Upper lobe of left lung (tissue), 4 donors: Measurements from ENCODE around the gene PIK3CD.

Experiments
- EP300 ChIP-seq, 4 donors: sonication (generic); formaldehyde crosslinking; IDR thresholded peaks; one replicate each; pipeline ENCODE4 v1.5.1; 2017; ENCODE audit warnings: antibody characterized with exemption in 4 of 4, control low read depth in 2 of 4
- TF ChIP-seq, protein P1 (sequence below), 6 experiments: fragments of 450-650 bp in 4 of 6; fragments of 200-600 bp in 2 of 6; sonication (generic) in 2 of 6; IDR thresholded peaks; one replicate each; pipeline ENCODE4 v1.5.1; 2016 to 2019; ENCODE audit warnings: antibody characterized with exemption in 6 of 6

DNA sequence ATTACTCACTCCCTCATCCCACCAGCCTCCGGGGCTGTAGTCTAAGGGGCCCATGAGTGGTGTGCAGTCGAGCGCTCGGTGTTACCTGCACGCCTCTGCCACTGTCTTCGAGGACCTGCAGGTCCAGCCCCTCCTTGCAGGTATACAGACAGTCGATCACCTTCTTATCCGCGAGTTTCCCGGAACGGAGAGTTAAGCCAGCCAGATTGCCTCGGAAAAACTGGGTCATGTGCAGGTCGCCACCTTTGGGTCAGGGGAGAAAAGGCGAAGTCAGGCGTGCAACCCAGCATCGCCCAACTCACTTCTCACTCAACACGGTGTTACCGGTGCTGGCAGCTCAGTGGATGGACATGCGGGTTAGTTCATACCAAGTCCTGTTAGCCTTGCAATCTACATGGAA lies 84.3 kb downstream of the PIK3CD start:
- TF ChIP-seq, protein P1, sequence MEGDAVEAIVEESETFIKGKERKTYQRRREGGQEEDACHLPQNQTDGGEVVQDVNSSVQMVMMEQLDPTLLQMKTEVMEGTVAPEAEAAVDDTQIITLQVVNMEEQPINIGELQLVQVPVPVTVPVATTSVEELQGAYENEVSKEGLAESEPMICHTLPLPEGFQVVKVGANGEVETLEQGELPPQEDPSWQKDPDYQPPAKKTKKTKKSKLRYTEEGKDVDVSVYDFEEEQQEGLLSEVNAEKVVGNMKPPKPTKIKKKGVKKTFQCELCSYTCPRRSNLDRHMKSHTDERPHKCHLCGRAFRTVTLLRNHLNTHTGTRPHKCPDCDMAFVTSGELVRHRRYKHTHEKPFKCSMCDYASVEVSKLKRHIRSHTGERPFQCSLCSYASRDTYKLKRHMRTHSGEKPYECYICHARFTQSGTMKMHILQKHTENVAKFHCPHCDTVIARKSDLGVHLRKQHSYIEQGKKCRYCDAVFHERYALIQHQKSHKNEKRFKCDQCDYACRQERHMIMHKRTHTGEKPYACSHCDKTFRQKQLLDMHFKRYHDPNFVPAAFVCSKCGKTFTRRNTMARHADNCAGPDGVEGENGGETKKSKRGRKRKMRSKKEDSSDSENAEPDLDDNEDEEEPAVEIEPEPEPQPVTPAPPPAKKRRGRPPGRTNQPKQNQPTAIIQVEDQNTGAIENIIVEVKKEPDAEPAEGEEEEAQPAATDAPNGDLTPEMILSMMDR (IDR thresholded peaks at IDR 0.05): no peak
- no peak for TF ChIP-seq EP300 (IDR thresholded peaks at IDR 0.05)
